IPS DF 4.7 (cell line): ENCODE data around the gene ITGB3BP.
"Not testable (repeated sequence)": the region's sequence is repeated elsewhere in the genome, so short reads cannot be mapped to it uniquely, and the experiment has no call there.

ENCODE experiments used
- DNase-seq: peaks from one replicate; pipeline ENCODE4 v3.0.0-alpha.2; 2013; ENCODE audit warnings: low spot score; ENCODE audit errors: extremely low read depth

The ITGB3BP gene

DNA sequence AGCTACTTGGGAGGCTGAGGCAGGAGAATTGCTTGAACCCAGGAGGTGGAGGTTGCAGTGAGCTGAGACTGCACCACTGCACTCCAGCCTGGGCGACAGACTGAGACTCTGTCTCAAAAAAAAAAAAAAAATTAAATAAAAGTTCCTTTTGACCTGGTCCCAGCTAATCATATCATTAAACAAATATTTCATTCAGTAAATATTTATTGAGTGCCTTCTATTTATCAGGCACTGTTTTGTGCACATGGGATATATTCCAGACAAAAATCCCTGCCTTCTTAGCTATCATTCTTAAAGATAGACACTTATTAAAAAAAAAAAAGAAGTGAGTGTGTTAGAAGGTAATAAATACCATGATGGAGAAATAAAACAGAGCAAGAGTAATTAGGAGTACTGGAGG is 102.3 kb downstream of the ITGB3BP start:
- DNase-seq: not testable (repeated sequence)

DNA sequence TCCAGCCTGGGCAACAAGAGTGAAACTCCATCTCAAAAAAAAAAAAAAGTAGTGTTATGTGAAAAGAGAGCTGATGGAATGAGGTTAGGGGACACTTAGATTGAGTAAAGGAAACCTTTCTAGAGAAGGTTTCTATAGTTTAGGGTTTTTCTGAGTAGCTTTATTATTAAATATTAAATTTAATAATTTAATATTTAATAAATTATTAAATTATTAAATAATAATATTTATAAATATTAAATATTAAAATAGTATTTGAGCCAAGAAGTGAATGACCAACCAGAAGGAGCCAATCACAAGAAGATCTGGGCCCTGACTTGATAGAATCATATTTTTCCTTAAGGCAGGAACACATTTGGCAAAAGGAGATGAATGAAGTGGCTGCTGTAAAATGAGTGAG is 104.9 kb downstream of the ITGB3BP start:
- DNase-seq: no peak

DNA sequence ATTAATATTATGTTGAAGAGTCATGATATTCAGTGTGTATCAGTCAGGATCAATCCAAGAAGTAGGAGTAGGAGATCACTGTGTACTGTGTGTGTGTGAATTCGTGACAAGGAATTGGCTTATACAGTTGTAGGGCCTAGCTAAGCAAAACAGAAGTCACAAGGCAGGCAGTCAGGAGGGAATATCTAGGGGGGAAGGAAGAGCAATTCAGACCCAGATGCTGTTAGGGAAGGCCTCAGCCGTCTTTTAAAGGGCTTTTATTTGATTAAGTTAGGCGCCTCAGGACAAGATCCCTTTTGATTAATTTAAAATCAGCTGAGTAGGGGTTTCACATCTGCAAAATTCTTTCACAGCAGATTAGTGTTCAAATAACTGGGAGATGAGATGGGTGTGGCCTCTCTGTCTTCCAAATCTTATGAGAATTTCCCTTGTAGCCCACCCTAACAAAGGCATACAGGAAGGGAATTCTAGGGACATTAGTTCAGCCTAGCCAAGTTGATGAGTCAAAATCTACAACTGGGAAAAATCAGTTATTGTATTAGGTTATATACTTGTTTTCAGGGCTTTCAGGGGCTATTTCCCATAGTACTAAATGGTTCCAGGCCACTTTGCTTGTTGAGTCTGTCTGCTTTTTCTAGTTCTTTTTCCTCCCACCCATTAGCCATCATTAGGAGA is 108.2 kb downstream of the ITGB3BP start:
- DNase-seq: no peak

DNA sequence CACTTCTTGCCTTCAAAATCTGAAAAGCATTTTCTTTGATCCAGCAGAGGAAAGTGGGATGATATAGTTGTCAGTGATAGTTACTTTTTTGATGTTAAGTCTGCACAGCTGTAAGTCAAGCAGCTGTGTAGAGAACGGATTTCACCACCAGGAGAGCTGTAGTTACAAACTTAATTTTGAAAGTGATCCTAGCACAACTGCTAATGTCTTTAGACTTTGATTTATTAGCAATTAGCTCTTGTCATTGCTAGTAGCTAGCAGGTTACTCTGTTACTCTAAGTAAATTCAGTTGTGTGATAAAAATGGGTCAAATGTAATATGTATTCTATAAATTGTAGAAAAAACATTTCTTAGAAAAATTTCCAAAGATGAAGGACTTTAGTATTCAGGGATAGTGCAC is 109.6 kb downstream of the ITGB3BP start:
- no peak for DNase-seq

DNA sequence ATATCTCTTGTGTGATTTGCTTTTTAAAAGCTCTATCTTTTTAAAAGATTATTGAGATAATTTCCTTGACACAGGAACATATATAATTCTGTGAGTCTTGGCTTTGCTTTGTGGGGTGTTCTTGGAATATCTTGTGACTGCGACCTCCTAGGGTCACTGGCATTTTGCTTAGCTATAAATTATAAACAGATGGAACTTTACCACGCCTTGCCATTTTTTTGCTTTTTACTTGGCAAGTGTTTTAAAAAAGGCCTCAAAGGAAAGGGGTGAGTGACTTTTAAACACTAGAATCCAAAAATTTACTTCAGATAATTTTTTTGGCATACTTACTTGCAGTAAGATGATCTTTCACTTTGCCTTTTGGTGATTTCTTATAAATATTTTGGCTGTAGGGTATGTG is 112.0 kb downstream of the ITGB3BP start:
- no peak for DNase-seq

DNA sequence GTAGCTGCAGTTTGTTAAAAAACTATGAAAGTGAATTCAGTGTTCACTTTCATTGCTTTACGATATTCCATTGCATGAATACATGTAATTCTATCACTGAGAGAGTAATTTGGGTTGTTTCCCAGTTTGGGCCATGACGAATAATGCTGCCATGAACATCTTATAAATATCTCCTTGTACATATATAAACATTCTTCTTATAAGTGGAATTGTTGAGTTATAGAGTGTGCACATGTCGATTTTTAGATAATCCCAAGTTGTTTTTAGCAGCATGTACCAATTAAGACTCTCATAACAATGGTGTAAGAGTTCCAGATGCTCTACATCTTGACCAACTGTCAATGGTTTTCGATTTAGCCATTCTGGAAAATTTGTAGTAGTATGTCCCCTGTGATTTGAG is 114.7 kb downstream of the ITGB3BP start:
- DNase-seq: no peak

DNA sequence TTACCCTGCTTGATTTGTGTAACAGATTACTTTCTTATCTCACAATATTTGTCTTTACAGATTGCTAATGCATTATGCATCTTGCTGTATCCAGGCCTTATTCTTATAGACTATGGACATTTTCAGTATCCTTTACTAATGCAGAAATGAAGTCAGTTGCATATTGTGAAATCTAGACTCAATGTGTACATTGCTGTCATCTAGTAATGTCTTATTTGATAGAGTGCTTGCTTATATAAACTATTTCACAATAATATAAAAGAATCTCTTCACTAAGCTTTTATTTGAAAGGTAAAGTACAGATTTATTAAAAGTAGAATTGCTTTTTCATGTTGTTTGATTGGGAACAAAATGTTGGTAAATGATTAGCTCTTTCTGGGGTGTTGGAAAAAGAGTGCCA is 116.0 kb downstream of the ITGB3BP start:
- no peak for DNase-seq

DNA sequence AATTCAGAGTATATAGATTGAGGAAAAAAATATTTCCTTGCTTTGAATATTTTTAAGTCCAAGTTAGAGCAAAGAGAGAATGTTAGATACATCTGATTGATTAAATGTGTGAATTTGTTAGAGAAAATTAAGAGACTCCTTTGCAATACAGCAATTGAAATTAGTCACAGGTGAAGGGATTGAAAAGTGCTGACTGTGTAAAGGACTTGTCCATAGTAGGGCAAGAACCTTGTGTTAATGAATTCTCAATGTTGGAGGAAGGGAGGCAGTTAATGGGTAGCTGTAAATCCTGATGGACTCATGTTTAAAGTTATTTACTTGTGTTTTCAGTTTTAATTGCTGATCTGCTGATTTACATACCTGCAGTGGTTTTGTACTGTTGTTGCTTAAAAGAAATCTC is 117.0 kb downstream of the ITGB3BP start:
- DNase-seq: no peak

DNA sequence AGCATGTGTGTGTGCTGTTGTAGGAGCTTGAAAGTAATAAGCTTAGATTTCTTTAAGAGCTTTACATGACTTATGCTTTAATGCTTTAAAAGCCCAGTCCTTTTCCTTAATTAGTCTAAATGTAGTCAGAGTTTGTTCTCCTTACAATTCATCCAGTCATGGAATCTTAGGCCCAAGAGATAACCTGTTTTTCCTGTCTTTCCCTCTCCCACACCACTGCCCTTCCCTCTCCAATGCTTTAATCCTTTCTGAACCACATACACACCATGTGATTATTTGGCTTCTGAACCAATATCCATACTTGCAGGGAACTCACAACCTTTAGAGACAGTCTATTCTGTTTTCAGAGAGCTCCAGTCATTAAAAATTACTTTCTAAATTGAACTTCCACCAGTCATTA is 118.0 kb downstream of the ITGB3BP start:
- no peak for DNase-seq

DNA sequence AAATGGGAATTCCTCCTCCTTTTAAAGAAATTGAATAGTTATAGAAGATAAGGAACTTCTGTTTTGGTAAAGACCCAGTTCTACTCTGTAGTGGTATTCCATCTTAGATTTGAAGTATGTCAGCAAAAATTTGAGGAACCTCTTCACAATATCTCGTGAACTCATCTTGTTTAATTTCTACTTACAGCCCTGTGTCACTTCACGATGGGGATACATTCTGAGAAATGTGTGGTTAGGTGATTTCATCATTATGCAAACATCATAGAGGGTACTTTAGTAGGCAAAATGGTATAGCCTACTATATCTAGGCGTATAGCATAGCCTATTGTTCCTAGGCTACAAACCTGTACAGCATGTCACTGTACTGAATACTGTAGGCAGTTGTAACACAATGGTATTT is 119.6 kb downstream of the ITGB3BP start:
- no peak for DNase-seq

DNA sequence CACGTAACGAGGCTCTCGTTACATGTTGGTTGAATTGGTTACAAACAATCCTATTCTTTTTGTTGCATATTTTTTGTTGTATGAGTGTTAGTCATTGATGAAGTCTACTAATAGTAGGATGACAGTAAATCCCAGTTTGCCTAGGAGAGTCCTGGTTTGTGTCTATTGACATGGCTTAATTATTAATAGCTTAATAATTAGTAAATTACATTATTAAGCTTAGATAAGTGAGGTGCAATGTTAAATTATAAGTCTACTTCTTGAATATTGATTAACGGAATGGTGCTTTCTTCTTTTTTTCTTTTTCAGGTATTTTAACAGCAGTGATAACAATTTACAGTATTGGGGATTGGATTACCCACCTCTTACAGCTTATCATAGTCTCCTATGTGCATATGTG is 121.1 kb downstream of the ITGB3BP start:
- no peak for DNase-seq
